IPS-15b (cell line): Measurements from ENCODE around the gene MYL6.

ENCODE experiments used
- H3K27me3 ChIP-seq: one replicate; pipeline ENCODE4 v1.6.1; 2013; ENCODE audit warnings: low read length; ENCODE audit not compliant: control insufficient read depth, insufficient read depth
- H3K36me3 ChIP-seq: one replicate; pipeline ENCODE4 v1.6.1; 2013; ENCODE audit warnings: low read length; ENCODE audit not compliant: control insufficient read depth, insufficient read depth
- H3K4me1 ChIP-seq: one replicate; pipeline ENCODE4 v1.6.1; 2013; ENCODE audit warnings: mild to moderate bottlenecking, low read length; ENCODE audit not compliant: control insufficient read depth, insufficient read depth
- H3K4me3 ChIP-seq: one replicate; pipeline ENCODE4 v1.5.1; 2013; ENCODE audit warnings: low read depth, low read length
- H3K9ac ChIP-seq: one replicate; pipeline ENCODE4 v1.6.1; 2013; ENCODE audit warnings: low read depth, mild to moderate bottlenecking, low read length
- H3K9me3 ChIP-seq: one replicate; pipeline ENCODE4 v1.6.1; 2013; ENCODE audit warnings: mild to moderate bottlenecking, low read length; ENCODE audit not compliant: control insufficient read depth, insufficient read depth

MYL6 gene

DNA sequence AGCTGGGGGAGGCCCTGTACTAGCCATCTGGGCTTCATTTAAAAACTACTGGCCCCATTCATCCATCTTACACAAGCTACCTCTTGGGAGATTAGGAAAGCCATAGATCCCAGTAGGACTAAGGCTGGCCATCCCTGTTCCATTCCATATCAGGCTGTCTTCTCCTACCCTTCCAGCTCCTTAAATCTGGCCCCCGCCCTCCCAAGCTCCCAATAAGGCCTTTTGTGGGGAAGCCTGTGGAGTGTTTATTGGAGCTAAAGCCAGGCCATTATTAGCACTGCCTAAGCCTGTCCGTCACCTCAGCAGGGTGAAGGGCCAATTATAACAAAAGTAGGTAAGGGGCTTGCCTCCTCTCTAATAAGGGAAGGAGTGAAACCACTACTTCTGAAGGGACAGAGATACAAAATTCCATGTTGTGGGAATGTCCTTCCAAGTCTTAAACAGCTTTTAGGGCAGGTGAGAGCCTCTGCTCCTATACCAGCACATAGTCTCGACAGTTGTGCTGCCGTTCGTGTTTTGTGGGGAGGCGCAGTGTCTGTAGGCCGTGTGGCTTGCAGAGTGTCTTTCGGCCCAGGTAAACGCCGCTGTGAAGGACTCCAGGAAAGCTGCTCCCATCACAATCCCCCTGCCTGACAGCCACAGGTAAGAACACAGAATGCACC lies 3.7 kb downstream of the MYL6 start:
- Histone ChIP-seq H3K27me3 (no peaks in the 10 kb centered on the region), H3K9ac (no peak overlapping the region), H3K36me3 (peaks cover 56% of the 10 kb centered on the region), H3K9me3 (no peaks in the 10 kb centered on the region), H3K4me3 (no peak overlapping the region), H3K4me1 (peaks cover 21% of the 10 kb centered on the region)

DNA sequence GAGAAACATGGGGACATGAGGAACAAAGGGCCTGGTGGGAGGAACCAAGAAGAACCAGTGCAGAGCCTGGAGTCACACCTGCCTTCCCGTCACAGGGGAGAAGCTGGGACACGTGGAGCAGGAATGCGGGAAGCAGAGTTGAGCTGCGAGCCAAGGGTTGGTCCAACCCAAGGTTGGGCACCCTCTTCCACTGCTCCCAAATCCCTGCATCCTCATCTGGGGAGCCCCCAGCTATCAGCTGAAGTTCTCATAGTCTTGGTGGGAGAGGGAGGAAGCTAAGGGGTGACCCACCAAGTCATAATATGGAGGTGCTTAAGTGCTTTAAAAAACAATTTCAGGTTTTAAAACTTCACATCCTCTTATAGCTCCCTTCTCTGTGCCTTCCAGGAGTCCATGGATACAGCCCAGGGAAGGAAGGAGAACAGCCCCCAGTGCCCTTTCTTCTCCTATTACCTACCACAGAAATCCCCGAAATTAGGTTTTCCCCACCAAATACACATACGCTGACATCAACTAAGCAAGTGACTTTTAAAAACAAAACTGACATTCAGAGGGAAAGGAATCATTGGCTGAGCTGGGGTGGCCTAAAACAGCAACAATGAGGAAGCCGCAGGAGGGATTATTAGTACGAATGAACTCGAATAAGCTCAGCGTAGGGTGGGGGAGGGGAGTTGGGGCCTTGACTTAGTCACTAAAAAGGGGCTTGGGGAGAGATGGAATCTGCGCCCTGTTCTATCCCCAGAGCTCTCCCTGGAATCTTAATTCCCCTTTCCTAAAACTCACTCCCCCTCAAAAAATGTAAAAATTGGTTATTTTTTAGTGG lies 4.5 kb downstream of the MYL6 start:
- peak overlapping the region; percentile 51 for H3K9ac ChIP-seq
- no peaks in the 10 kb centered on the region for H3K9me3 ChIP-seq
- peaks cover 19% of the 10 kb centered on the region for H3K4me1 ChIP-seq
- H3K4me3 ChIP-seq, result no peak overlapping the region
- peaks cover 61% of the 10 kb centered on the region for H3K36me3 ChIP-seq
- no peaks in the 10 kb centered on the region for H3K27me3 ChIP-seq

DNA sequence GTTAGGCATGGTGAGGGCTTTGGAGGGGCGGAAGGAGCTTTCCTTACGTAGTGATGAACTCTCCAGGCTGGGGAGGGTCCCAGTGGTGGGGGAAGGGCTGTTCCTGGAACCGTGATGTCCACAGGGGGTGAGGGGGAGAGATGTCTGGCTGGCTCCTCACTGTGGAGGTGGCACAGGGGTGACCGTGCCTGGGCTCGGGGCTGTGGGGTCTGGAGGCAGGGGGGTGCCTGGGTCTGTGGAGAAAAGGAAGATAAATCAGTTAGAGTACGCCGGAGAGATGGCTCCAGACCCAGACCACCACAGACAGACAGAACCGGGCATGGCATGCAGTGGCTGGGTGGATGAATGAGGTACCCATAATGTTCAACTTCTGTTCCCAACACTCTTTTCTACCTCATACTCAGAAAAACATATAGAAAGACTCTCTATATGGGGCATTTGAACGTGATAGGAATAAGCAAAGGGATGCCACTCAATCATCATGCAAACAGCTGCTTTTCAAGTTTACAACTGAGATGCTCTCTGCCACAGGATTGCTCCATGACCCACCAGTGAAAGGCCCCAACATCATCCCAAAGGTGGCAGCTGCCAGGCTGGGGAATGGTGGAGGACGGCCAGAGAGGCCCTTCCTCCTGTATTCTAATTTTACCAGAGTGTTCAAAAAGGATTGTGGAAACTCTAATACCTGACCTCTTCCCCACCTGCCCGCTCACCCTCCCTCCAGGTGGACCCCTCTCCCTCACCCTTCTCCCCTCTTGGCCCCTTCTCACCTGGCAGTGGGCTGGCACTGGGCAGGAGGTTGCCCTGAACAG lies 5.6 kb downstream of the MYL6 start:
- H3K9ac ChIP-seq, result no peak overlapping the region

DNA sequence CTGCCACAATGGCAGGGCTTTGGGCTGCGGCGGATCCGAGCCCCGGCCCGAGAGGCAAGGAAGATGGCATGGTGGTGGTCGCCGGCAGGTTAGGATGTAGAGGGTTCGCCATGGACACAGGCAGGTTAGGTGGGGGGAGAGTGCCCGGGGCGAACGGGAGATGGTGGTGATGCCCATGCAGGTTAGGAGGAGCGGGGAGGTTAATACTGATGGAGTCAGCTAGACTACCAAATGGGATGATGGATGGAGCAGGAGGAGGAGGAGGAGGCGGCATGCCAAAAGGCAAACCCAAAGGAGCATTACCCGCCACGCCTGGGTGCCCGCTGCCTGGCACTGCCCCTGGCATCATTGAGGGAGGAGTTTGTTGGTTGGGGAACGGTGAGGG lies 6.2 kb downstream of the MYL6 start:
- no peak overlapping the region for H3K4me3 ChIP-seq
- H3K27me3 ChIP-seq, result no peaks in the 10 kb centered on the region
- H3K36me3 ChIP-seq, result peaks cover 70% of the 10 kb centered on the region
- peaks cover 19% of the 10 kb centered on the region for H3K4me1 ChIP-seq
- H3K9ac ChIP-seq, result no peak overlapping the region
- no peaks in the 10 kb centered on the region for H3K9me3 ChIP-seq

More for the DNA sequence above, 5.6 kb downstream of the MYL6 start:
- H3K27me3 ChIP-seq, result no peaks in the 10 kb centered on the region
- no peaks in the 10 kb centered on the region for H3K9me3 ChIP-seq
- peaks cover 19% of the 10 kb centered on the region for H3K4me1 ChIP-seq
- no peak overlapping the region for H3K4me3 ChIP-seq
- H3K36me3 ChIP-seq, result peaks cover 70% of the 10 kb centered on the region

DNA sequence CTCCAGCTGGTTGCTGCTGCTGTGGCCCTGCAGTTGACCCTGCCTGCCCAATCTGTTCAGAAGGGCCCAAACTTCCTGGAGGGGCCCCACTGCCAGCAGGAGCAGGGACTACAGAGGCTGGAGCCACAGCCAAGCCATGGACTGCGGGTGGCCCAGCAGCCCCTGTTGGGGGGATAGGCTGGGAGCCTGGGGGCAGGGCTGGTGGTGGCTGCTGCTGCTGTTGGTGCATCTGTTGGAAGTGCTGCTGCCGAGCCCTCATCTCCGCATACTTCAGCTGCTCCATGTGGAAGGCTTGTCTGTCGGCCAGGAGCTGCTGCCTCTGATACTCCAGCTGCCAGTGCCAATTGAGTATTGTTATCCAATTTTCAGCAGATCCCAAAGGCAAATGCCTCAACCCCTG lies 7.2 kb downstream of the MYL6 start:
- Histone ChIP-seq H3K9ac (no peak overlapping the region), H3K36me3 (peaks cover 69% of the 10 kb centered on the region), H3K4me3 (no peak overlapping the region), H3K9me3 (no peaks in the 10 kb centered on the region), H3K4me1 (peaks cover 14% of the 10 kb centered on the region), H3K27me3 (no peaks in the 10 kb centered on the region)

DNA sequence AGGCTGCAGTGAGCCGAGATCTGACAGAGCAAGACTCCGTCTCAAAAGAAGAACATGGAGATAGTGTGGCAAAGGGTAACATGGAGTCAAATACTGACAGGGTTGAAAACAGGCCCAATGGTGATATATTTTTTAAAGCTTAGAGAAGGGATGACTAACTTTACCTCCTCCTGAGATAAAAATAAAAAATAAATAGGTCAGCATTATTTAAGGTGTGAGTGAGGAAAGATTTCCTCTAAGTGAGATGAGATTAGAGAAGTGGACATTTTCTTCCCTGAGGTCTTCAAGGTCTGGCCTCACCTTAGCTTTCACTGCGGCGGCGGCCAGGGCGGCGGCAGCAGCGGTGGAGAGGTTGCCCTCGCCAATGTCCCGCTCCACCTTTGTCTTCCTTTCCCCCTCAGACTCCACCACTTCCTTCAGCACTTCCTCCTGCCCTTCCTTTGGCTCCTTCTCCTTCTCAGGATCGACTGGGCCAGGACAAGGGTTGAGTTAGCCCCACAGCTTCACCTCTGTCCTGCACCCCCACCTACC lies 11.1 kb downstream of the MYL6 start:
- no peak overlapping the region for H3K9ac ChIP-seq
- peaks cover 69% of the 10 kb centered on the region for H3K36me3 ChIP-seq
- H3K27me3 ChIP-seq, result no peaks in the 10 kb centered on the region
- H3K4me3 ChIP-seq, result no peak overlapping the region
- no peaks in the 10 kb centered on the region for H3K4me1 ChIP-seq
- no peaks in the 10 kb centered on the region for H3K9me3 ChIP-seq

DNA sequence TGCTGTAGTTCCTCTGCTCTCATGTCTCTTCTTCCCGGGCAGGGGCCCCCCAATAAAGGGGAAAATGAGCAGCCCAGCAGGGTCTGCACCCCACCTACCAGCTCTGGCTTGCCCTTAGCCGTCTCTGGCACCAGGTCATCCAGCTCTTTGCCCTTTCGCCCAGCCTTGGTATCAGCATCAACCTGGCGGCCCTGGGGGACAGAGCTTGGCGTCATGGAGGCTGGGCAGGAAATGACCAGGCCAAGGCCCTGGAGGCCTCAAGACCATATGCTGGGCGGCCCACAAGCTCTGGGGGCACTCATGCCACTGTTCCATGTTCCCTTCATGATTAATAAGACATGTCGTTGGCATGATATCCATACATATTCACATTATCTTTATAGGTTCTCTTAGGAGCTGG lies 14.7 kb downstream of the MYL6 start:
- Histone ChIP-seq H3K4me1 (no peaks in the 10 kb centered on the region), H3K36me3 (peaks cover 65% of the 10 kb centered on the region), H3K9me3 (no peaks in the 10 kb centered on the region), H3K4me3 (no peak overlapping the region), H3K27me3 (no peaks in the 10 kb centered on the region), H3K9ac (no peak overlapping the region)

DNA sequence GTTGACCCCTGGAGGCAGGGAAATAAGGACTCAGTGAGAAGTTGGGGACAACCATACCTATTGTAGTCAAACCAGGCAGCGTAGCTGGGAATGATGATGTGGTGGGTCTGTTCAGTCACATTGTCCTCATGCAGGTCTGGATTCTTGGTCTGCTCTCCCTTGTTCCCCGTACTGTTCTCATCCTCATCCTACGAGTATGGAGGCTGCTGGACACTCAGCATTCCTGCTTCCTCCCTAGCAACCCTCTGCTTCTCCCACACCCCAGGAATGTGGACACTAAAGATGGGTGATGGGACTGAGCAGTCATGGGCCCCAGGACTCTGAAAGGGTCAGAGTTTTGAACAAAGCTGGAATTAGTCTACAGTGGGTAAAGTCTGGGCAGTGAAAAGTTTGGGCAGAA lies 20.2 kb downstream of the MYL6 start:
- H3K27me3 ChIP-seq, result no peaks in the 10 kb centered on the region
- peaks cover 53% of the 10 kb centered on the region for H3K36me3 ChIP-seq
- no peak overlapping the region for H3K4me3 ChIP-seq
- no peaks in the 10 kb centered on the region for H3K9me3 ChIP-seq
- H3K4me1 ChIP-seq, result no peaks in the 10 kb centered on the region
- no peak overlapping the region for H3K9ac ChIP-seq

DNA sequence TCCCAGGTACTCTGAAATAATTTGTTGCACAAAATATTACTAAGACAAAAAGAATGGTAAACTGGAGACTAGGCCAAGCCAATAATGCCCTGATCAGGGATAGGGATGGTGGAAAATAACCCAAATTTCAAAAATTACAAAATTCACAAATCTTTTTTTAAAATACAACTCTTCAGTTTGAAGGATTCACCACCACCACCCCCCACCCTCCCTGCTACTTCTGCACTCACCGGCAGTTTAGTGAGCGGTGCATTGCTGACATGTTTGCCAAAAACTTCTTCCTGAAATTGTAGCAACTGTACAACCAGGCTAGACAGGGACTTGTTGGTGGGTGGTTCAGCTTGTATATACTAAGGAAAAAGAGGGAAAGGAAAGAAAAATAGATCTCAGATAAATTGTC lies 28.8 kb downstream of the MYL6 start:
- Histone ChIP-seq H3K9ac (no peak overlapping the region), H3K4me1 (peaks cover 8% of the 10 kb centered on the region), H3K36me3 (peaks cover 31% of the 10 kb centered on the region), H3K4me3 (no peak overlapping the region), H3K9me3 (no peaks in the 10 kb centered on the region), H3K27me3 (no peaks in the 10 kb centered on the region)

DNA sequence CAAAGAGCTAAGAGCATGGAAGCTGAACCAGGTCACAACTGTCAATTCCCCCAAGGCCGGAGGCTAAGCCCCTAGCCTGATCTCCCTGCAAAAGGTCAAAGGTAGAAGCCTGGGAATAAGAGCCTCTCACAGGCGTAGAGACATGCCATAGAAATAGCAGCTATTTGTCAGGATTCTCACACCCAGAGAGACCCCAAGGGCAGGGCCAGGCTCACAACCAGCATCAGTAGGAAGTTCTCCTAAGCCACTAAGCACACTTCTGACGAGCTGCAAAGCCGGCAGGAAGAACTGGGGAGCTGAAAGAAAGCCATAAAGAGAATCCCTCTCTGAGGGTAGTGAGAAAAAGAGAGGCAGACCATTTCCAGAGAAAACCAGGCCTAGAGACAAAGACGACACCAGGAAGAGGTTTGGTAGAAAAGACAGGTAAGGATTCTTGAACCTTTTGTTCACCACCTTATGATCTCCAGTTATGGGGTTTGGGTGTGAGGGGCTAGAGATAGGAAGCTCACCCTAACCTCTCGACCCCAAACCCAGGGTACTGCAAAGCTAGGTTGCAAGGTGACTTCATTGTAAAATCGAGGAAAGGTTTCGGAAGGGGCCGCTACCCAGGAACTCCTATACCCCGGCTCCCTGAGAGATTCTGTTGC lies 30.1 kb downstream of the MYL6 start:
- Histone ChIP-seq H3K36me3 (peaks cover 26% of the 10 kb centered on the region), H3K9ac (peak overlapping the region; percentile 71), H3K4me1 (peaks cover 8% of the 10 kb centered on the region), H3K9me3 (no peaks in the 10 kb centered on the region), H3K27me3 (no peaks in the 10 kb centered on the region), H3K4me3 (peak overlapping the region; percentile 82)

DNA sequence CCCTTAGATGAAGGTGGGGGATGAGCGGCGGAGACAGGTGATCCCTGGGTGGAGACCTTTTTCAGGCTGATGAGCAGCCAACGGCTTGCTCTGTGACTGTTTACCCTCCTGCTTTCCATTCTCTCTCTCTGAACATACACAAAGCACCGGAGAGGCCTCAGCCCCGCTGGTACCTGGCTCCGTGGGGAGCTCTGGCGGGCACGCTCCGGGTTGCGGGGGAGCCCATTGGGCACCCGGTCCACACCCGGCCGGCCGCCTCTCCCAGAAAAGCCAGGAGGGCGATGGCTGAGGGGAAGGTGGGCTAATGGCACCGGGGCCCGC lies 30.6 kb downstream of the MYL6 start:
- Histone ChIP-seq H3K4me1 (peaks cover 8% of the 10 kb centered on the region), H3K27me3 (no peaks in the 10 kb centered on the region), H3K36me3 (peaks cover 21% of the 10 kb centered on the region), H3K9ac (peak overlapping the region; percentile 71), H3K4me3 (peak overlapping the region; percentile 82), H3K9me3 (no peaks in the 10 kb centered on the region)
